ENCODE data around the gene ARRB1. TPM values are rescaled to one million over a fixed set of nuclear protein-coding genes. Genes with fewer than 3 reads are reported as not detected.

Gene ARRB1
- total and polyA plus RNA-seq, 9 of the 15 experiments (the other 6 are each of a cell fraction or from before 2014, with no cell fraction given): 6.6 to 45.4 (median 28.5) TPM

DNA sequence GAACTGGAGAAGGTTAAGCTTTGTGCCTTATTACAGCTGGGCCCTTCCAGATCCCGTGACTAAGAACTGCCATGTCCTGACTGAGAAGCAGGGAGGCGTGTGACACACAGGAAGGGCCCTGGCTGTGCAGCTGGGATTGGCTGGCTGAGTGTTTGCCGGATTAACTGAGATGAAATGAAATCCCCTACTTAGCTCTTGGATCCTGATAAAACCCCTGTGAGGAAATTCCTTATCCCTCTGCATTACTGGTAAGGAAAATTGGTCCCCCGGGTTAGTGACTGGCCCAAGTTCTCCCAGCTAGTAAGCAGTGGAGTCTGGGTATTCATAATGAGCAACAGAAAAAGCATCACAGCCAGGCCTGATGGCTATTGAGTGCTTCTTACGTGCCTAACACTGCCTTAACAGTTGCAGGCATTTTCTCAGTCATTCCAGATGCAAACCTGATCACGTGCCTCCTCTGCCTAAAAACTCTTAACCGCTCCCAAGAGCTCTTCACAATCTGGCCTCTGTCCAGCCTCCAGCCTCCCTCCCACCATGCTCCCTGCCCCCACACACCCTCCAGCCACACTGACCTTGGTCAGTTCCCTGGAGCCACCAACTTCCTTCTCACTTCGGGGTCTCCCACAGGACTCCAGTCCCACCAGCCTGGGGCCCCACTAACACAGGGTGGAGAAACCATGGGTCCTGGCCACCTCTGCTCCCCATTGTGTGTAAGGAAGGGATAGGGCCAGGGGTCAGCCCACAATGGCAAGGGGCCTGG is 37.8 kb downstream of the ARRB1 start (continued):
- no peak for TF ChIP-seq MBD1 (CRISPR knock-in tag; IDR thresholded peaks at IDR 0.05)

GRCh38 chr11:75312346-75312745 is 39.1 kb downstream of the ARRB1 start:
- DNase-seq (ENCODE audit: extremely low read depth in 1 of 4, low spot score in 3 of 4) (no peak), ATAC-seq (no peak), FAIRE-seq (no peak)
- H3K27me3 ChIP-seq (ENCODE audit: control insufficient read depth in 2 of 2, insufficient read depth in 2 of 2, low read length in 2 of 2): no peaks in the 10 kb centered on the region
- peaks cover under 1% of the 10 kb centered on the region for H4K20me1 ChIP-seq (replicated peaks; ENCODE audit: control insufficient read depth, insufficient read depth, low read length)
- no peak overlapping the region for H3K4me3 ChIP-seq
- H3K9ac ChIP-seq (ENCODE audit: insufficient read depth in 1 of 2, low read depth in 2 of 2, low read length in 2 of 2): 0 out of 4 replicates have a peak overlapping the region, but pooled peaks of 1 of the 2 experiments have one; percentile 44
- no peak overlapping the region for H2AFZ ChIP-seq (ENCODE audit: low read depth, low read length)
- H3K4me1 ChIP-seq (replicated peaks in 1 of 2; ENCODE audit: control insufficient read depth in 2 of 2, insufficient read depth in 2 of 2, low read length in 2 of 2): peaks cover 18 to 42% of the 10 kb centered on the region in 2 experiments
- no TSS peak for BruUV-seq (replicated peaks)
- peaks cover 15% of the 10 kb centered on the region; the same call in 2 of the 3 replicates for H3K36me3 ChIP-seq (ENCODE audit: control insufficient read depth, insufficient read depth, low read length)
- H3K79me2 ChIP-seq (ENCODE audit: control insufficient read depth, insufficient read depth, low read length): peaks cover 24% of the 10 kb centered on the region; the same call in 2 of the 3 replicates
- H3K27ac ChIP-seq (ENCODE audit: extremely low read depth, low read depth, low read length): no peak overlapping the region
- no peak overlapping the region for H3K4me2 ChIP-seq (ENCODE audit: insufficient read depth, low read length)
- H3K9me3 ChIP-seq (replicated peaks; ENCODE audit: control insufficient read depth, insufficient read depth, low read depth, low read length): no peaks in the 10 kb centered on the region
- H3K9me1 ChIP-seq (ENCODE audit: control insufficient read depth, insufficient read depth, low read length): no peaks in the 10 kb centered on the region
- intact Hi-C loops (cut with micrococcal nuclease) (no loop called here), in situ Hi-C loops (cut with MboI) (no loop called here)
- 80% methylated on average over 2 of the region's 2 CpGs for WGBS (ENCODE audit: insufficient coverage, low coverage, missing lambda C conversion rate)
- TF ChIP-seq CXXC5 (CRISPR knock-in tag; IDR thresholded peaks at IDR 0.05) (no peak), ZNF3 (CRISPR knock-in tag; IDR thresholded peaks at IDR 0.05) (no peak), ZNF253 (CRISPR knock-in tag; conservative IDR thresholded peaks at IDR 0.05) (no peak), LEF1 (IDR thresholded peaks at IDR 0.05) (no peak), ZNF184 (CRISPR knock-in tag; IDR thresholded peaks at IDR 0.05) (no peak), ZNF584 (CRISPR knock-in tag; IDR thresholded peaks at IDR 0.05; ENCODE audit: low read depth) (no peak), ZNF239 (CRISPR knock-in tag; IDR thresholded peaks at IDR 0.05) (no peak)
- TF ChIP-seq, protein P1, sequence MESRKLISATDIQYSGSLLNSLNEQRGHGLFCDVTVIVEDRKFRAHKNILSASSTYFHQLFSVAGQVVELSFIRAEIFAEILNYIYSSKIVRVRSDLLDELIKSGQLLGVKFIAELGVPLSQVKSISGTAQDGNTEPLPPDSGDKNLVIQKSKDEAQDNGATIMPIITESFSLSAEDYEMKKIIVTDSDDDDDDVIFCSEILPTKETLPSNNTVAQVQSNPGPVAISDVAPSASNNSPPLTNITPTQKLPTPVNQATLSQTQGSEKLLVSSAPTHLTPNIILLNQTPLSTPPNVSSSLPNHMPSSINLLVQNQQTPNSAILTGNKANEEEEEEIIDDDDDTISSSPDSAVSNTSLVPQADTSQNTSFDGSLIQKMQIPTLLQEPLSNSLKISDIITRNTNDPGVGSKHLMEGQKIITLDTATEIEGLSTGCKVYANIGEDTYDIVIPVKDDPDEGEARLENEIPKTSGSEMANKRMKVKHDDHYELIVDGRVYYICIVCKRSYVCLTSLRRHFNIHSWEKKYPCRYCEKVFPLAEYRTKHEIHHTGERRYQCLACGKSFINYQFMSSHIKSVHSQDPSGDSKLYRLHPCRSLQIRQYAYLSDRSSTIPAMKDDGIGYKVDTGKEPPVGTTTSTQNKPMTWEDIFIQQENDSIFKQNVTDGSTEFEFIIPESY (CRISPR knock-in tag; IDR thresholded peaks at IDR 0.05): no peak
- TF ChIP-seq, protein P2, sequence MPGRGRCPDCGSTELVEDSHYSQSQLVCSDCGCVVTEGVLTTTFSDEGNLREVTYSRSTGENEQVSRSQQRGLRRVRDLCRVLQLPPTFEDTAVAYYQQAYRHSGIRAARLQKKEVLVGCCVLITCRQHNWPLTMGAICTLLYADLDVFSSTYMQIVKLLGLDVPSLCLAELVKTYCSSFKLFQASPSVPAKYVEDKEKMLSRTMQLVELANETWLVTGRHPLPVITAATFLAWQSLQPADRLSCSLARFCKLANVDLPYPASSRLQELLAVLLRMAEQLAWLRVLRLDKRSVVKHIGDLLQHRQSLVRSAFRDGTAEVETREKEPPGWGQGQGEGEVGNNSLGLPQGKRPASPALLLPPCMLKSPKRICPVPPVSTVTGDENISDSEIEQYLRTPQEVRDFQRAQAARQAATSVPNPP (IDR thresholded peaks at IDR 0.05; ENCODE audit: borderline replicate concordance, insufficient read depth, insufficient read length): no peak
- TF ChIP-seq, protein P3, sequence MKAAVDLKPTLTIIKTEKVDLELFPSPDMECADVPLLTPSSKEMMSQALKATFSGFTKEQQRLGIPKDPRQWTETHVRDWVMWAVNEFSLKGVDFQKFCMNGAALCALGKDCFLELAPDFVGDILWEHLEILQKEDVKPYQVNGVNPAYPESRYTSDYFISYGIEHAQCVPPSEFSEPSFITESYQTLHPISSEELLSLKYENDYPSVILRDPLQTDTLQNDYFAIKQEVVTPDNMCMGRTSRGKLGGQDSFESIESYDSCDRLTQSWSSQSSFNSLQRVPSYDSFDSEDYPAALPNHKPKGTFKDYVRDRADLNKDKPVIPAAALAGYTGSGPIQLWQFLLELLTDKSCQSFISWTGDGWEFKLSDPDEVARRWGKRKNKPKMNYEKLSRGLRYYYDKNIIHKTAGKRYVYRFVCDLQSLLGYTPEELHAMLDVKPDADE (conservative IDR thresholded peaks at IDR 0.05; ENCODE audit: control insufficient read depth, low read depth, low read length): no peak
- ChIA-PET CTCF (ENCODE audit: low intra/inter-chr PET ratio) (no interaction called here), POLR2A (interaction anchor here (0.6 kb wide), 1 partner anchor 169 kb away, joined by 3 read pairs; no protein-coding TSS in a partner anchor)
